Glomerular endothelial cell (primary cell): ENCODE results near the gene OPN4. TPM values are rescaled to one million over a fixed set of nuclear protein-coding genes. Genes with fewer than 3 reads are reported as not detected.

Experiments used
- DNase-seq: peaks from one replicate; pipeline ENCODE4 v3.0.0-alpha.2; 2011; ENCODE audit warnings: low read depth, low spot score; ENCODE audit errors: extremely low read depth
- total RNA-seq: library from RNA; depleted of rRNA; stranded (reverse); fragments of >200 nt; gene quantifications from 2 replicates; pipeline ENCODE4 v1.2.3, GENCODE V29; 2015

The OPN4 gene
- total RNA-seq, 1 donor from 2014 or later: not detected

- DNase-seq: no peak
Measured at GRCh38 chr10:86674912-86675311, 20.6 kb downstream of the OPN4 start.

DNA sequence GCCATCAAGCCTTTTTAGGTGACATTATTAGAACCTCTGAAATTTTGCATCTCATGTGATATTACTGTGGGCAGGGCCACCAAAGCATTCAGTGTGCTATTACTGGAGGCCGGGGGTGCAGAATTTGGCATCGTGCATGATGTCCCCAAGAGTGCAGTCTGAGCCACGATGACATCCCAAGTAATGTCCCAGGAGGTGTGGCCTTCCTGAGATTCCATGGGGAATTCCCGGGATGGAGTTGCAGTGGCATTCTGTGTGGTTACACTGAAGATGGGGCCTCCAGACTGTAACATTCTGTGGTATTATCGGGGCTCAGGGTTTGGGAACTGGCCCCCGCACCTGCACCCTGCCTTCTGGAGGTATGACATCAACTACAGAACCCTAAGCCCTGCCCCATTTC lies 23.0 kb downstream of the OPN4 start:
- DNase-seq: no peak

DNA sequence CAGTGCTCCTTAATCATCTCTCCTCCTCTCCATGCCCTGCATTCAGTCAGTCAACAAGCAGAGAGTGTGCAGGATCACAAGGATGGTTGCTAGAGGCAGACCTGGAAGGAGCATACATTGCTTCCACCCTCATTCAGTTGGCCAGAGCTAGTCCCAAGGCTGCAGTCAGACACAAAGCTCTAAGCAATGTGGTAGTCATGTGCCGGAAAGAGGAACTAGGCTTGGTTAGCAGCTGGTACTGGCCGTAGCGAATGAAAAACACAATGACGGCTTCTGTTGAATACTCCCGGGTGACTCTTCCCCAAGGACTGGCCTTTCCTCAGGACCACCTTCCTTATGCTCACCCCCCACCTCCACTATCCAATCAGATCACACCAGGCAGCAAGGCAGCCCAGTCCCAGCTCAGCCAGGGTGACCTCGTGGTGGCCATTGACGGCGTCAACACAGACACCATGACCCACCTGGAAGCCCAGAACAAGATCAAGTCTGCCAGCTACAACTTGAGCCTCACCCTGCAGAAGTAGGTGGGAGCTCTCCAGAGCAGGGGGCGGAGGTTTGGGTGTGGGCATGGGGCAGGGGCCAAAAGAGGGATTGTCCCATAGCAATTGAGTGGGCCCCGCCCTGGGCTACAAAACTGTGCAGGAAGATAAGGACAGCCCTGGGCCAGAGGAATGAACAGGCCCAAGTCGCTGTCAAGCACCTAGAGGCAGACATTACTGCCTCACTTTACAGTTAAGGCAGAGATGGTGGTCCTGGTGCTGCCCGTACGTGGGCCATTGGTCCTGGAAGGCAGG lies 24.8 kb downstream of the OPN4 start:
- no peak for DNase-seq

DNA sequence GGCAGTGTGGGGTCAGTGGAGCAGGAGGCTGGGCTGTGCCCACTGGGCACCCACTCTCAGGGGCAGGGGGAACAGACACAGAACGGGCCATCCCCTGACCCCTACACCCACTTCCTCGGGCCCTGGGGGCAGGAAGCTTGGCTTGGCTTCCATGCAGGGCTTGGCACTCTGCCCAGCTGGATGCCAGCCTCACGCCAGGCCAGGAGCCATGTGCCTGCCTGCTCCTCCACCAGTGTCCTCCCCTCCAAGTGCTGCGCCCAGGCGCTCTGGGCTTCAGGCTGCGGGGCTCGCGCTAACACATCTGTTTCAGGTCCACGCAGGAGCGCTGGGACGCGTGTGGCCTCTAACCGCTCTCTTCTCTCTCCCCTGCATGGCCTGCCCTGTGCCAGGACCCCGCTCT lies 26.7 kb downstream of the OPN4 start:
- DNase-seq: no peak

DNA sequence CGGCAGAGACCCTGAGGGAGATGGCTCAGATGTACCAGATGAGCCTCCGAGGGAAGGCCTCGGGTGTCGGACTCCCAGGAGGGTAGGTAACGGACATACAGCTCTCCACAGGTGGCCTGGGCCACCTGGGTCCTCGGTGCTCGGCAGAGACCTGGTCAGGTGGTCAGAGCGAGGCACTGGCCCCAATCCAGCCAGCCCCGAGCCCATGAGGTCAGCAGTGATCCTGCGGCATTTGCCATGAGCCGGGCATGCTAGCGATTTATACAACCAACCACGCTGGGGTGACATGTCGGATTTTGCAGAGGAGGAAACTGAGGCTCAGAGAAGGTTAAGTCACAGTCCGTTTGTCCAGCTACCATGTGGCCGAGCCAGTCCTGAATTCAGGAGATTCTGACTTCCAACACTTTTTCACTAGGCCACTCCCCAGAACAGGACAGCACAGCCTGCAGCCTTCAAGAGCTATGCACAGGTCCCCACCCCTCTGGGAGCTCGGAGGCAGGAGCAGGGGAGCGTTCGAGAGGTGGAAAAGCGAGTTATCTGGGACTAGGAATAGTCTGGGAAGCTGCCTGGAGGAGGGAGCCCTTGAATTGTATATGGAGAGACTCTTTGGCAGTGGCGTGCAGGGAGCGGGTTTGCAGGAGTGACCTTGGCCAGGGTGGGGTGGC lies 27.5 kb downstream of the OPN4 start:
- no peak for DNase-seq

- DNase-seq: no peak
Measured at GRCh38 chr10:86682675-86683074, 28.3 kb downstream of the OPN4 start.

DNA sequence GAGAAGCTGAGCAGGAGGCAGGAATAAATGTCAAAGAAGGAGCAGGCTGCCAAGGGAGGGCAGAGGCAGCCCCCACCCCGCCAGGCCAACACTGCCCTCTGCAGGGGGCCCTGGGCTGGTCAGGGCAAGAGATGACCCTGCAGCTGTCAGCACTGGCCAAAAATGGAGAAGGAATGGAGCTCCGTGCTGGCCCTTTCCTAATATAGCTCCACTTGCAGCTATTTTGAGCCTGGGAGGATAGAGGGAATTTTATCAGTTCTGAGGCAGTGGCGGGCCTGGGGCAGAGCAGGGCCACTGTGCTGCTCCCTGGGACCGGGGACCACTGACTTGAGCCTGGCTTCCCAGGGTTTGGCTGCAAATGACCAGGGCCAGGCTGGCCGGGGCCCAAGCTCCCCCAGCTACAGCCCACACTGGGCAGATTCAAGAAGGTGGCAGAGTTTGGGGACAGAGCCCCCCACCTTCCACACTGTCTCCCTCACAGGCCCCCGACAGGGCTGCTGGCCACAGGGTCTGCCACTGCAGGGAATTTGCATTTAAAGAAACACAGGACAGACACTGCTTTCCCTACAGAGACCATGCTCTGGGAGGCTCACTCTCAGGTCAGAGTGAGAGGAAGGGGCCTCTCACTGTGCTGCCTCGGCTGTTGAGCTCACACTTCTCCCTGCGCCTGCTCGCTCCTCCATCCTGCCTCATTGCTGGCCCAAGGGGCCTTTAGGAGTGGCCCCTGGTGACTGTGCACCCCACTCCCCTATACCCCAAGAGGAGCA lies 30.2 kb downstream of the OPN4 start:
- no peak for DNase-seq

DNA sequence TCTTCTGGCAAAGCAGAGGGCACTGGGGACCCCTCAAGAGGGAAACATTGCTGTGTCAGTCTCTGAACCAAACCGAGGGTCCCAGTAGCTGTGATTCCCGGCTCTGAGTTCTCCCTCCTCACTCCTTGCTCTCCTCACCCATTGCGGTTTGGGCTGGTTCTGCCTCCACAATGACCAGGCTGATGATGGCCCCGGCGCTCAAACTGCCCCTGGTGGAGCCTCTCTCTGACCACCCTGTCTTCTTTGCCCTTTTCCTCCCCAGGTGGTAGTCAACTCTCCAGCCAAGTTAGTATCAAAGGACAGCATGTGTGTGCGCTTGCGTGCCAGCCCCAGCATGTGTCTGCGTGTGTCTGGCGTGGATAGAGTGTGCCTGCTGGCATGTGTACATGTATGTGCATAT lies 31.1 kb downstream of the OPN4 start:
- no peak for DNase-seq

- DNase-seq: no peak
Measured at GRCh38 chr10:86685893-86686632, 31.7 kb downstream of the OPN4 start.

DNA sequence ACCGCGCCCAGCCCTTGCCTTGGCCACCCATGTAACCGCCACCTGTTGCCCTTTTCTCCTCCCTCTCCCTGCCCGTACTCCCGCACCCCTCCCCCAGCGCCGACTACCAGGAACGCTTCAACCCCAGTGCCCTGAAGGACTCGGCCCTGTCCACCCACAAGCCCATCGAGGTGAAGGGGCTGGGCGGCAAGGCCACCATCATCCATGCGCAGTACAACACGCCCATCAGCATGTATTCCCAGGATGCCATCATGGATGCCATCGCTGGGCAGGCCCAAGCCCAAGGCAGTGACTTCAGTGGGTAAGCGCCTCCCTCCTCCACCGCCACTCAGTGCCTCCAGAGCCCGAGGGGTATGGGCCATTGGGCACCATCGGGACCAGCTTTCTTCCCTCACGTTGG lies 32.6 kb downstream of the OPN4 start:
- no peak for DNase-seq

- DNase-seq: no peak
Measured at GRCh38 chr10:86687750-86688149, 33.4 kb downstream of the OPN4 start.

DNA sequence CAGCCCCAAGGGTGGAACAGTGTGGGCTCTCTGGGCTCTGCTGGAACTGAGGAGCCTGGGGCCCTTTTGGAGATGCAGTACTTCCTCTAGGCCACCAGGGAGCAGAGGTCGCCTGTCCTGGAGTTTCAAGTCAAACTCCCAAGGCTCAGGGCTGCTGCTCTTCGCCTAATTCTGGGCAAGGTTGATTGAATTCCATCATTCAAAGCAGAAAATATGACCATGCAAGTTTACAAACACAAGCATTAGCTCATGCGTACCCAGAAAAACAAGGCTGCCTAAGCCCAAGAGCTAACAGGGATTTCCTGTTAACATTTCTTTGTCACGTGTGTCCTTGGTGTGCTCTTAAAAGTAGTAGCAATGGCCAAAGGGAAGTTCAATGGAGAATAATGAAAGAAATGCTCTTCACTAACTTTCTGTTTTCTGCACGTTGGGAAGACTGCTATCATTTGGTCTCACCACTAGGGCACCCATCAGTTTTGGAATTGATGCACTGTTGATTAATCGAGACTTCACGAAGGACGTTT lies 34.1 kb downstream of the OPN4 start:
- peak; percentile 25 for DNase-seq

GRCh38 chr10:86689146-86689545 lies 34.8 kb downstream of the OPN4 start:
- DNase-seq: no peak

GRCh38 chr10:86690231-86690630 lies 35.9 kb downstream of the OPN4 start:
- no peak for DNase-seq

DNA sequence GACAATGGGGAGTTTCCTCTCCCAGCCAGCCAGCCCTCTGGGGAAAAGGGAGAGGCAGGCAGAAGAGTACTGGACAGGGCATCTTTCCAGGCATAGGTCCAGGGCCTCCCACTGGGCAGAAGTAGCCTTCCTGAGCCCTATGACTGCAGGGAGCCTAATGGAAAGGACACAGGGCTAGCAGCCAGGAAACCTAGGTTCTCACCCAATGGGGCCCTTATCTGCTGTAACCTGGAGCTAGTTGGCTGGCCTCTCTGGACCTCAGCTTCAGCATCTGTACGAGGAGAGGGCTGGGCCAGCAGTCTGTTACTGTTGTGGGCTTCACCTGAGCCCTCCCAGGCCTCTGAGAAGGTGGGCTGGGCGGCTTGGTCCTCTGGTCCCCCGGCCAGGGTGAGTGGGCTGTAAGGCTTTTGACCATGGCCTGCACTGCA lies 36.3 kb downstream of the OPN4 start:
- no peak for DNase-seq

DNA sequence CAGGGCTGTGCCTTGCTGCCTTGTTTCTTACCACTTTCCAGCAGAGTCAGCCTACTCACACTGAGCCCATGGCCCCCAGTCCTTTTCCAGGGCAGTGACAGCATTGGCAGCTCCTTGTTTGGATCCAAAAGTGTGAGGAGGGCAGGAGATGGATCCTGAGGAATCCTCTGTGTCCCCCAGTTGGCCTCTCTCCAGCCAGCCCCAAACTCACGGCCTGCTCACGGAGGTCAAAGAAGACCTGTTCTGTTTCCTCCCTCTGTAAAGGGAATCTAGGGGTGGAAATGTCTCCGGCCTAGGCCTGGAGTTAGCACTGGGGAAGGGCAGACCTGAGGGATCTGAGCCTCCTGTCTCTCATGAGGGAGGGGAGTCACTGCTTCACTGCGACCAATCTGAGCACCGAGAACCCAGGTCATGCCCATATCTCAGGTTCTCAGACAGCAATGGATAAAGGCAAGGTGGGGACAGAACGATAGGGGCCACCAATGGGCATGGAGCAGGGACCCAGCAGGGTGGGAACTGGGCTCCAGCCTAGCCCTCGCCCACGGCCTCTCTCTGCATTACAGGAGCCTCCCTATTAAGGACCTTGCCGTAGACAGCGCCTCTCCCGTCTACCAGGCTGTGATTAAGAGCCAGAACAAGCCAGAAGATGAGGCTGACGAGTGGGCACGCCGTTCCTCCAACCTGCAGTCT lies 37.1 kb downstream of the OPN4 start:
- no peak for DNase-seq

DNA sequence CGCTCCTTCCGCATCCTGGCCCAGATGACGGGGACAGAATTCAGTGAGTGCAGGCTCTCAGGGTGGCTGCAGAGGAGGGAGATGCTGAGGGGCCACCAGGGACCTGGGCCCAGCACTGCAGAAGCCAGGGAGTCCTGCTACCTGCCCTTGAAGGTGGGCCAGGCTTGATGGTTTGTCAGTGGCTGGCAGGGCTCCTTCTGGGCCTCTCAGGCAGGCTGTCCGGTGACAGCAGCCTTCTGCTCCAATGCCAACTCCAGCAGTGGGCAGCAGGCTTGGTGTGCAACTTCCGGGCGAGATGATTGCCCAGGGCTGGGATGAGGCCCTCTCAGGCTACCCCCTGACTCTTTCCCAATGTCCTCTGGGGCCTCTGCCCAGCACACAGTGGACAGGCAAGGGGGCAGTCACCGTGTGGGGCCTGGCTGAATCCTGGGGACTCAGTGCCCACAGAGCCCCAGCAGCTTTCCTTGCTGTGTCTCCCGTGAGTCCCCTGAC lies 37.7 kb downstream of the OPN4 start:
- DNase-seq: no peak

DNA sequence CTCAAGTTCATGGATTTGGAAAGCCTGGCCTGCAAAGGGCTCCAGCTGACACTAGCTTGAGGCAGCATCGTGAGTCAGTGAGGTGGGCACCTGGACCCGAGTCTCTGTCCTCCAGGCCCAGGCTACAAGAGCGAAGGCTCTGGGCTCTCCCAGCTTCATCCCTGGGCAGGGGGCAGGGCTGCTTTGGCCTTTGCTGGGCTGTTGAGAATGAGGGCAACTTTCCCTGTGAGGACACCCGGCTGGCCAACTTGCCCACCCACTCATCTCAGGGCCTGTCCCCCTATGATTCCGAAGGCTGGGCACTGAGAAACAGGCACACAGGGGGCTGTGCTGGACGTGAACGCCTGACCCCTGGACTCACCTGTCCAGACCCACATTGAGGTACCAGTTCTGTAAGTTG lies 38.3 kb downstream of the OPN4 start:
- DNase-seq: no peak

DNA sequence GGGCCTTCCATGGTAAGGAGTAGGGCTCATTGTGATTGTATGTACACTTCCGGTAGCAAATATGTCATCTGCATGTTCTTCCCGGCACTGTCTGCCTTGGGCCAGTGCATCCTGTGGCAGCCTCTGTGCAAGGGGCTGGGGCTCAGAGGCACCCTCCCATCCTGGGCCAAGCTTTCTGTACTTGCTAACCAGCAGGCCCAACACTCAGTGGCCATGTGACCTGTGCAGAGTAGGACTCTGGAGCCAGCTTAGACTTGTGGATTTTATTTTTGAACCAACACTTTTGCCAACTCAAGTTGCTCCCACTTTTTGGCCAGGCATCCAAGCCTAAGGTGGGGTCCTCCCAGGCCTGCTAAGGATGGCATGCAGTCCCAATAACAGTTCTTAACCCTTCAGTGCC lies 38.9 kb downstream of the OPN4 start:
- no peak for DNase-seq
